Islet of Langerhans (tissue), 1 donor: ENCODE results near the gene FRY.
A peak's percentile ranks its signal among the peaks of the same experiment; 100 is the strongest.

ENCODE experiments used
- FAIRE-seq: peaks from one replicate; lab custom pipeline; 2011; peaks lifted over from hg19 to GRCh38; lab: Jason Lieb, UNC

Gene FRY

GRCh38 chr13:32016631-32017030, 14.9 kb upstream of the FRY start:
- no peak for FAIRE-seq

- no peak for FAIRE-seq
Measured at GRCh38 chr13:32017474-32017873, 14.1 kb upstream of the FRY start.

GRCh38 chr13:32019612-32020233, 11.9 kb upstream of the FRY start:
- peak; percentile 95 for FAIRE-seq

GRCh38 chr13:32021785-32022184, 9.8 kb upstream of the FRY start:
- FAIRE-seq = no peak

- no peak for FAIRE-seq
Measured at GRCh38 chr13:32022311-32022710, 9.3 kb upstream of the FRY start.

GRCh38 chr13:32023096-32023495, 8.5 kb upstream of the FRY start:
- no peak for FAIRE-seq

GRCh38 chr13:32023698-32024097, 7.9 kb upstream of the FRY start:
- no peak for FAIRE-seq

- FAIRE-seq = no peak
Measured at GRCh38 chr13:32024750-32025149, 6.8 kb upstream of the FRY start.

GRCh38 chr13:32025730-32026129, 5.8 kb upstream of the FRY start:
- FAIRE-seq = no peak

- no peak for FAIRE-seq
Measured at GRCh38 chr13:32026623-32027022, 5.0 kb upstream of the FRY start.

GRCh38 chr13:32028711-32029110, 2.9 kb upstream of the FRY start:
- FAIRE-seq = no peak

- no peak for FAIRE-seq
Measured at GRCh38 chr13:32029684-32030083, 1.9 kb upstream of the FRY start.

- FAIRE-seq = peak; percentile 41
Measured at GRCh38 chr13:32031815-32032370, 319 bp downstream of the FRY start.

GRCh38 chr13:32032759-32033158, 1.2 kb downstream of the FRY start:
- FAIRE-seq = no peak

GRCh38 chr13:32033744-32034143, 2.2 kb downstream of the FRY start:
- no peak for FAIRE-seq

GRCh38 chr13:32035716-32036115, 4.1 kb downstream of the FRY start:
- FAIRE-seq = peak; percentile 13

- peak; percentile 33 for FAIRE-seq
Measured at GRCh38 chr13:32036126-32036695, 4.6 kb downstream of the FRY start.

GRCh38 chr13:32036757-32037156, 5.2 kb downstream of the FRY start:
- peak; percentile 76 for FAIRE-seq

- FAIRE-seq = peak; percentile 94
Measured at GRCh38 chr13:32037471-32037870, 5.9 kb downstream of the FRY start.

- FAIRE-seq = peak; percentile 5
Measured at GRCh38 chr13:32038343-32038742, 6.8 kb downstream of the FRY start.

GRCh38 chr13:32039056-32039455, 7.5 kb downstream of the FRY start:
- no peak for FAIRE-seq

- no peak for FAIRE-seq
Measured at GRCh38 chr13:32039528-32039927, 8.0 kb downstream of the FRY start.

- FAIRE-seq = no peak
Measured at GRCh38 chr13:32040052-32040642, 8.6 kb downstream of the FRY start.

- FAIRE-seq = peak; percentile 38
Measured at GRCh38 chr13:32040689-32041088, 9.1 kb downstream of the FRY start.
